H9 (cell line): Measurements from ENCODE around the gene DLL3. TPM values are rescaled to one million over a fixed set of nuclear protein-coding genes. Genes with fewer than 3 reads are reported as not detected.

Source experiments
- DNase-seq: peaks from one replicate; pipeline ENCODE4 v3.0.0-alpha.2; 2017
- H2AFZ ChIP-seq: one replicate; pipeline ENCODE4 v1.6.1; 2013; ENCODE audit warnings: mild to moderate bottlenecking, low read length, control low read depth, moderate library complexity
- H2AK5ac ChIP-seq: 2 replicates; pipeline ENCODE4 v1.6.1; 2013; ENCODE audit warnings: low read length, control low read depth, mixed read lengths; ENCODE audit not compliant: insufficient read length
- H2BK120ac ChIP-seq: one replicate; pipeline ENCODE4 v1.6.1; 2013; ENCODE audit warnings: low read depth, mild to moderate bottlenecking, low read length, control low read depth, inconsistent platforms; ENCODE audit not compliant: poor library complexity, severe bottlenecking
- H2BK12ac ChIP-seq: 2 replicates; pipeline ENCODE4 v1.6.1; 2013; ENCODE audit warnings: low read length, control low read depth, mixed read lengths, low read depth; ENCODE audit not compliant: insufficient read length
- H2BK15ac ChIP-seq: 2 replicates; pipeline ENCODE4 v1.6.1; 2013; ENCODE audit warnings: low read depth, low read length, control low read depth
- H2BK20ac ChIP-seq: one replicate; pipeline ENCODE4 v1.6.1; 2013; ENCODE audit warnings: low read depth, mild to moderate bottlenecking, low read length, control low read depth, inconsistent platforms; ENCODE audit not compliant: poor library complexity, severe bottlenecking
- H2BK5ac ChIP-seq: 2 replicates; pipeline ENCODE4 v1.6.1; 2013; ENCODE audit warnings: low read length, control low read depth, mixed read lengths; ENCODE audit not compliant: insufficient read length
- H3K14ac ChIP-seq: 2 replicates; pipeline ENCODE4 v1.6.1; 2013; ENCODE audit warnings: low read length, control low read depth; ENCODE audit not compliant: insufficient read depth
- H3K18ac ChIP-seq: 2 replicates; pipeline ENCODE4 v1.6.1; 2013; ENCODE audit warnings: low read depth, mild to moderate bottlenecking, mixed read lengths, low read length, control low read depth; ENCODE audit not compliant: insufficient read length
- H3K23ac ChIP-seq: 2 replicates; pipeline ENCODE4 v1.6.1; 2013; ENCODE audit warnings: low read length, control low read depth, mixed read lengths, low read depth; ENCODE audit not compliant: insufficient read length
- H3K23me2 ChIP-seq: 2 replicates; pipeline ENCODE4 v1.6.1; 2013; ENCODE audit warnings: low read depth, mild to moderate bottlenecking, mixed read lengths, low read length, control low read depth; ENCODE audit not compliant: insufficient read length, poor library complexity, severe bottlenecking
- H3K27ac ChIP-seq: 2 replicates; pipeline ENCODE4 v1.5.1; 2013; ENCODE audit warnings: low read length, control low read depth, mixed read lengths, low read depth; ENCODE audit not compliant: insufficient read length
- H3K27me3 ChIP-seq: 2 replicates; pipeline ENCODE4 v1.6.1; 2013; ENCODE audit warnings: low read length, control low read depth, inconsistent platforms; ENCODE audit not compliant: insufficient read depth
- H3K4ac ChIP-seq: 2 replicates; pipeline ENCODE4 v1.6.1; 2013; ENCODE audit warnings: low read depth, mild to moderate bottlenecking, control low read depth, inconsistent platforms, low read length, moderate library complexity
- H3K4me1 ChIP-seq: 2 replicates; pipeline ENCODE4 v1.6.1; 2013; ENCODE audit warnings: low read length, control low read depth, inconsistent platforms; ENCODE audit not compliant: insufficient read depth
- H3K4me2 ChIP-seq: 2 replicates; pipeline ENCODE4 v1.6.1; 2013; ENCODE audit warnings: low read length, control low read depth, mixed read lengths; ENCODE audit not compliant: insufficient read length, insufficient read depth
- H3K56ac ChIP-seq: 2 replicates; pipeline ENCODE4 v1.6.1; 2013; ENCODE audit warnings: low read depth, mild to moderate bottlenecking, mixed read lengths, low read length, control low read depth; ENCODE audit not compliant: insufficient read length
- H3K79me1 ChIP-seq: 2 replicates; pipeline ENCODE4 v1.6.1; 2013; ENCODE audit warnings: low read depth, mild to moderate bottlenecking, moderate library complexity, low read length, control low read depth, inconsistent platforms; ENCODE audit not compliant: insufficient read depth, poor library complexity, severe bottlenecking
- H3K79me2 ChIP-seq: 2 replicates; pipeline ENCODE4 v1.6.1; 2013; ENCODE audit warnings: low read length, control low read depth, inconsistent platforms; ENCODE audit not compliant: insufficient read depth
- H3K9ac ChIP-seq: 2 replicates; pipeline ENCODE4 v1.6.1; 2013; ENCODE audit warnings: low read length, control low read depth, mixed read lengths; ENCODE audit not compliant: insufficient read length; ENCODE audit errors: extremely low read depth
- H3K9me3 ChIP-seq: one replicate; pipeline ENCODE4 v1.6.1; 2013; ENCODE audit warnings: low read depth, low read length, inconsistent platforms; ENCODE audit not compliant: control insufficient read depth
- H3T11ph ChIP-seq: one replicate; pipeline ENCODE4 v1.6.1; 2013; ENCODE audit warnings: mild to moderate bottlenecking, low read length, control low read depth, inconsistent platforms
- H4K20me1 ChIP-seq: one replicate; pipeline ENCODE4 v1.6.1; 2013; ENCODE audit not compliant: control insufficient read depth, insufficient read length, insufficient read depth
- H4K5ac ChIP-seq: 2 replicates; pipeline ENCODE4 v1.6.1; 2013; ENCODE audit warnings: low read depth, mild to moderate bottlenecking, mixed read lengths, low read length, control low read depth; ENCODE audit not compliant: insufficient read length
- H4K8ac ChIP-seq: replicated peaks from 2 replicates; pipeline ENCODE4 v1.6.1; 2013; ENCODE audit warnings: low read length, control low read depth, mixed read lengths, low read depth; ENCODE audit not compliant: insufficient read length
- H4K91ac ChIP-seq: 2 replicates; pipeline ENCODE4 v1.6.1; 2013; ENCODE audit warnings: low read depth, mild to moderate bottlenecking, moderate library complexity, mixed read lengths, low read length, control low read depth; ENCODE audit not compliant: insufficient read length
- H3K27ac Mint-ChIP-seq, 3 experiments: 2 replicates in 2 of 3; 3 replicates in 1 of 3; pipeline ENCODE4 v1.8.0; 2020 to 2021; ENCODE audit warnings: mixed read lengths in 3 of 3, mild to moderate bottlenecking in 1 of 3, moderate library complexity in 1 of 3
- H3K27me3 Mint-ChIP-seq: 2 replicates; pipeline ENCODE4 v1.8.0; 2021; ENCODE audit warnings: low read depth, mild to moderate bottlenecking, moderate library complexity, mixed read lengths
- H3K36me3 Mint-ChIP-seq, 3 experiments: 2 replicates in 2 of 3; 3 replicates in 1 of 3; pipeline ENCODE4 v1.8.0; 2020 to 2021; ENCODE audit warnings: low read depth in 3 of 3, mixed read lengths in 3 of 3; ENCODE audit not compliant: insufficient read depth in 1 of 3
- H3K4me1 Mint-ChIP-seq, 2 experiments: 2 replicates each; pipeline ENCODE4 v1.8.0; 2020; ENCODE audit warnings: mixed read lengths in 2 of 2
- H3K4me3 Mint-ChIP-seq, 2 experiments: 2 replicates in 1 of 2; 3 replicates in 1 of 2; pipeline ENCODE4 v1.8.0; 2020 to 2021; ENCODE audit warnings: mild to moderate bottlenecking in 2 of 2, mixed read lengths in 2 of 2, moderate library complexity in 1 of 2
- H3K9me3 Mint-ChIP-seq, 2 experiments: 2 replicates in 1 of 2; 3 replicates in 1 of 2; pipeline ENCODE4 v1.8.0; 2020; ENCODE audit warnings: mild to moderate bottlenecking in 2 of 2, mixed read lengths in 2 of 2, moderate library complexity in 1 of 2
- CTCF ChIP-seq: fragments of 200-600 bp; sonication (generic); conservative IDR thresholded peaks from 3 replicates; pipeline ENCODE4 v1.8.0; 2021; ENCODE audit warnings: antibody characterized with exemption, mild to moderate bottlenecking
- WGBS: extraction: QIAGEN DNeasy Blood & Tissue Kit; methylation state at CpG from one replicate; pipeline ENCODE4 v1.1.7; 2013; ENCODE audit warnings: missing lambda C conversion rate, low lambda C conversion rate, mixed read lengths; ENCODE audit not compliant: insufficient read length; ENCODE audit errors: extremely low coverage; 5-methylcytosine and 5-hydroxymethylcytosine counted together
- total RNA-seq: library from RNA; stranded (reverse); gene quantifications from 2 replicates; pipeline ENCODE4 v1.2.1, GENCODE V29; 2021

DLL3 gene
- total RNA-seq, 1 experiment from 2014 or later = 2.5 TPM

- Histone ChIP-seq H4K20me1 (no peaks in the 10 kb centered on the region), H4K8ac (no peak overlapping the region), H3K79me1 (no peaks in the 10 kb centered on the region), H3K4ac (no peak overlapping the region), H3K4me1 (no peaks in the 10 kb centered on the region), H3K27me3 (peaks cover 8% of the 10 kb centered on the region; the same call in 1 of the 2 replicates), H3K23ac (no peak overlapping the region), H3K18ac (no peak overlapping the region), H2AFZ (no peak overlapping the region), H4K5ac (no peak overlapping the region), H3K27ac (no peak overlapping the region), H3K14ac (no peak overlapping the region), H2AK5ac (no peak overlapping the region), H2BK15ac (no peak overlapping the region), H3K4me2 (no peak overlapping the region), H2BK20ac (no peak overlapping the region), H4K91ac (no peak overlapping the region), H3K56ac (no peak overlapping the region), H2BK120ac (no peak overlapping the region), H3T11ph (no peak overlapping the region), H2BK12ac (no peak overlapping the region), H3K79me2 (no peaks in the 10 kb centered on the region), H3K23me2 (peaks cover 10% of the 10 kb centered on the region), H2BK5ac (no peak overlapping the region), H3K9me3 (no peaks in the 10 kb centered on the region), H3K9ac (no peak overlapping the region)
- TF ChIP-seq CTCF = no peak
- no peak for DNase-seq
- Mint-ChIP-seq H3K4me3 (no peak overlapping the region), H3K27me3 (peaks cover 47% of the 10 kb centered on the region), H3K9me3 (peaks cover 0 to 5% of the 10 kb centered on the region in 2 experiments; a peak in 3 of 5 replicates), H3K36me3 (peaks cover 0 to 10% (median 9%) of the 10 kb centered on the region in 3 experiments; a peak in 4 of 7 replicates), H3K4me1 (peaks cover 12 to 24% of the 10 kb centered on the region in 2 experiments), H3K27ac (no peak overlapping the region)
- no CpG with 5 or more reads among the region's 5 CpGs for WGBS
Measured at GRCh38 chr19:39496063-39496462, 2.7 kb upstream of the DLL3 start.
